Tongue (tissue), 2 donors: ENCODE measurements around the gene SLIT1. TPM values are rescaled to one million over a fixed set of nuclear protein-coding genes. Genes with fewer than 3 reads are reported as not detected.
A peak's percentile ranks its signal among the peaks of the same experiment; 100 is the strongest.
"Not testable (repeated sequence)": the region's sequence is repeated elsewhere in the genome, so short reads cannot be mapped to it uniquely, and the experiment has no call there.

Experiments used
- DNase-seq: peaks from one replicate; pipeline ENCODE4 v3.0.0-alpha.2; 2015
- total RNA-seq: library from RNA; depleted of rRNA; stranded (reverse); fragments of >200 nt; gene quantifications from one replicate; pipeline ENCODE4 v1.2.3, GENCODE V29; 2014

The SLIT1 gene
- total RNA-seq, 1 donor from 2014 or later: 0.72 TPM

DNA sequence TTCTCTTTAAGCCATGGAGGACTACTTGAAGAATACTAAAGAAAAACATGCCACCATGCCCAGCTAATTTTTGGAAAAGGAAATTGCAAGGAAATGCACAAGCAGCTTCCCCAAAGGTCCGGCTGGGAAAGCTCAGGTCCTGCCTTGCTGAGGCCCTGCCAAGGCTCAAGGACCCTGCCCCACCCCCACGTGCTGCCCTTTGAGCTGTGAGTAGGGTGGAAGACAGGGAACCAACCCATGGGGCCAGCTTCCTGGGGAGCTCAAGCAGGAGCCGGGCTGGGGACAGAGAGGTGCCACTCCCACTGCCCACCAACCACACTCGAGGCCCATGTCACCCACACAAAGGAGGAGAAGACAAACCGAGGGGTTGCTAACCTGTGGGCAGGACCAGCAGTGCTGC lies 78.2 kb downstream of the SLIT1 start:
- DNase-seq: no peak

GRCh38 chr10:97106207-97106606 lies 79.6 kb downstream of the SLIT1 start:
- no peak for DNase-seq

GRCh38 chr10:97105303-97105702 lies 80.5 kb downstream of the SLIT1 start:
- DNase-seq: no peak

GRCh38 chr10:97103316-97104080 lies 82.3 kb downstream of the SLIT1 start:
- DNase-seq: no peak

- no peak for DNase-seq
Observed at GRCh38 chr10:97102441-97102840, 83.3 kb downstream of the SLIT1 start.

GRCh38 chr10:97101166-97101940 lies 84.4 kb downstream of the SLIT1 start:
- no peak for DNase-seq

- DNase-seq: no peak
Observed at GRCh38 chr10:97100657-97101056, 85.1 kb downstream of the SLIT1 start.

DNA sequence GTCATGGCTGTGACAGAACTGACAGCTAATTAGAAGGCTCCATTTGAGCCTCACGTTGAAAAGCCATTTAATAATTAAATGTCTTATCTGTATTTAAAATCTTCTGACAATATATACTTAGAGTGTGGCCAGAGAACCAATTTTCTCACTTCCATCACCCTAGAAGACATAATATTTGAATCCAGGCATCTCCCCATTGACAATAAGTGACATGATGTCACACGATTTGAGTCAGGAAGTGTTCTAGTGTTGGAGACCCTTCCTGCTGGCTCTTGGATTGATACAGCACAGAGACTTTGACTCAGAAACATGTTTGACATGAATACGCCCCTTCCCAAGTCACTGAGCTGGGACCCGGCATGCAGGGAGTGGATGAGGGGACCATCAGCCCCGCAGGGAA lies 85.9 kb downstream of the SLIT1 start:
- no peak for DNase-seq

- DNase-seq: no peak
Observed at GRCh38 chr10:97099089-97099488, 86.7 kb downstream of the SLIT1 start.

DNA sequence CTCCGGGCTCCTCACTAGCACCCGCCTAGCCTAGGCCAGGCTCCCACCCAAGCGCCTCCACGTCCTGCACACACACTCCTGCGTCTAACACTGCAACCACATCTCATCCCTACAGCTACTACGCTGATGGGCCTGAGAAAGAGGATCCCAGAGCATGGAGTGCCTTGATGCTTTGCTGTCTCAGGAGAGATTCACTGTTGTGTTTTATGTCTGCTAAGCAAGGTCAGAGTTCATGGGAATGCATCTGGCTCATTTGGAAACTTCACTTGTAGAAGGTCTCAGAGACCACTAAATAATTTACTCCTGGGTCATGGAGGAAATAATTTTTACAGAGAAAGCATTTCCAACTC lies 88.7 kb downstream of the SLIT1 start:
- DNase-seq: no peak

- DNase-seq: peak; percentile 38
Observed at GRCh38 chr10:97096261-97097083, 89.3 kb downstream of the SLIT1 start.

GRCh38 chr10:97095701-97096260 lies 90.0 kb downstream of the SLIT1 start:
- peak; percentile 64 for DNase-seq

DNA sequence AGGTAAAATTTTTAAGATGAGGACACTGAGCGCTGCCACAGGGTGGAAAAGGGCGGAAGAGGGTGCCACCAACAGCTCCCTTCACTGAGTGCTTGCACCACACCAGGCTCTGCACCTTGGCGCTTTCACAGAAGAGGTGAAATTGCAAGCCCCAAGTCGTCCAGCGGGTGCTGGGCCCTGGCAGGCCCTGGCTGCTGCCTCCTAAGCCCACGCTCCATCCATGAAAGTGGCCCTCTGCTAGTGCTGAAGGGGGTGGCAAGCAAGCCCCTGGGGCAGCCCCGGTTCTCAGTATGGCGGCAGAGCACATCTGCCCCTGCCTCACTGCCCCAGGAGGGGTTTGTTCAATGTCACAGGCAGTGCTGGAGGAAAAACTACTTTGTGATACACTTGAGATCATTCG lies 95.1 kb downstream of the SLIT1 start:
- DNase-seq: no peak

DNA sequence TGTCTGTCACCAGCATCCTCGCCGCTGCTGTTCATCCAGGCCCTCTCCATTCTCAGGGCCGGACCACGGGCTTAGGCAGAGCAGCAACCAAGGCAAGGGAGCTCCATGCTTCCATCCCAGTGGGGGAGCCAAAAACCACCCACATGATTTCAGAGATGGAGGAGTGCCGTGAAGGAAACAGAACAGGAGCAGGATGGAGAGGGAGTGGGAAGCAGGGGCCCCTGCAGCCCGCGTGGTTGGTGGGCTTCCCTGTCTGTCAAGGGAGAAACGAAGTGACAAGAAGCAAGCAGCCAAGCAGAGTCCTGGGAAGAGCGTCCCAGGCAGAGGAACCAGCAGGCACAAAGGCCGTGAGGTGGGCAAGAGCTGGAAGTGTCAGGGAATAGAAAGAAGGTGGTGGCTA lies 95.7 kb downstream of the SLIT1 start:
- no peak for DNase-seq

DNA sequence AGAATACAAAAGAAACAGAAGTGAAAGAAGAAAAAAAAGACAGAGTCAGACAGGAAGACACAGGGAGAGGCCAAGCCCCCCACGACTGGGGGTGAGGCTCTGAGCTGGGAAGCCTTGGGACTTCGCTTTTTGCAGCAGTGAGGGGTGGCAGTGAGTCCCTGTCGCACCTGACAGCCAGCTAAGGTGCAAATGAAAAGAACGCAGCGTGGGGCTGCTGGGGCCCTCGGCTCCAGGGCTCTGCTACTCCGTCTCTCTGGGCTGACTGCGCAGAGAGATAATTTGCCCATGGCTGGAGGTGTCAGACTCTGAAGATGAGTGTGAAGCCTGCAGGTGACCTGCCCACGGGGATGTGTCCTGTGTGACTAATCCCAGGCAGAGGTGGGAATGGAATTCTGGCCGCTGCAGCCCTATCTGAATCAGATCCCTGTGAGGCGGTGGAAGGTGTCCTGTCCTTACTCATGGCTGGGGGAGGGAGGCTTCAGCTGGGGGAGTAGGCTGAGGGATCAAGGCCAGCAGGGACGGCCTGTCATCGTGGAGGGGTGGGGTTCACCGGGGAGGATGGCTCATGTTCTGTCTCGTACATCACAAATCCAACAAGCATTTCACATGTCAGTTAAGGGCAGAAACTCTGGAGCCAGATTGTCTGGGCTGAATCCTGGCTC lies 96.4 kb downstream of the SLIT1 start:
- DNase-seq: no peak

GRCh38 chr10:97087296-97087695 lies 98.5 kb downstream of the SLIT1 start:
- DNase-seq: no peak

- DNase-seq: no peak
Observed at GRCh38 chr10:97086530-97086929, 99.2 kb downstream of the SLIT1 start.

DNA sequence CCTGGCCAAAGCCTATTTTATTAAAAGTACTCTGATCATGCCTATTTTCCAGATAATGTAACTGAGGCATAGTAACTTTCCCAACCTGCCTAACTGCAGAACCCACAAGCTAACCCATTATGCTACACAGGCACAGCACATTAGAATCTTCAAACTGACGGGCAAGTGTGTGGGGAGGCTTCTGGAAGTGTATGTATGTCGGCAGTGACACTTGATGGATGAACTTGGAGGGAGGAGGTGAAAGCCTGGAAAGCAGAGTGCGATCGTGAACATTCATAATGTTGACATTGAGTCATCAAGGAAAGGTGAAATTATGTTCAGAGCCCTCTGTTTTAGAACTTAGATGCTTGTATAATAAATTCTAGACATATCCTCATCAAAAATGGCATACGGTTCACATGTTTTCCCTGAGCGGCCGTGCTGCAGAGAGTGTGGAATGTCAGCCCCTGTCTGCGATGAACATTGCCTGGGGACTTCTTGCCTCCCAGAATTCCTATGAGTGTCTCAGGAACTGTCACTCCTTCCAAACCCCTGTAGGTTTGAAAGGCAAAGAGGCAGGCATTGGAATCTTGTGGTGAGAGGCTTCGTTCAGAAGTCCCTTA lies 102.4 kb downstream of the SLIT1 start:
- DNase-seq: no peak

- not testable (repeated sequence) for DNase-seq
Observed at GRCh38 chr10:97082575-97082974, 103.2 kb downstream of the SLIT1 start.

- DNase-seq: peak; percentile 86
Observed at GRCh38 chr10:97081621-97082235, 104.0 kb downstream of the SLIT1 start.
